B cell (primary cell): ENCODE measurements around the gene PDE6H. TPM values are rescaled to one million over a fixed set of nuclear protein-coding genes. Genes with fewer than 3 reads are reported as not detected.

Source experiments
- ATAC-seq: fragments of 200-7000 bp; cut with Tn5 transposase; one replicate; pipeline ENCODE4 v1.10.0; 2021; ENCODE audit warnings: low read depth, mild to moderate bottlenecking, moderate number of reproducible peaks, moderate library complexity
- CTCF ChIA-PET: fragments of 350-600 bp; sonication (Branson Sonifier 250); formaldehyde crosslinking; loops from one replicate; lab custom pipeline; 2021; ENCODE audit warnings: antibody characterized with exemption, inconsistent platforms; lab: Charles Lee
- POLR2A ChIA-PET: fragments of 350-600 bp; sonication (Branson Sonifier 250); formaldehyde crosslinking; loops from one replicate; lab custom pipeline; 2021; ENCODE audit warnings: antibody characterized with exemption; lab: Charles Lee
- DNase-seq: peaks from one replicate; pipeline ENCODE4 v3.0.0; 2013
- H2AFZ ChIP-seq: 2 replicates; pipeline ENCODE4 v1.6.1; 2012; ENCODE audit warnings: mild to moderate bottlenecking, low read depth, low read length; ENCODE audit not compliant: insufficient read depth, poor library complexity, severe bottlenecking
- H3K27ac ChIP-seq, 2 donors: 1 replicate in 1 of 2; 2 replicates in 1 of 2; pipeline ENCODE4 v1.5.1; 2012 to 2013; ENCODE audit warnings: low read length in 2 of 2, mild to moderate bottlenecking in 2 of 2, moderate library complexity in 1 of 2
- H3K27me3 ChIP-seq, 4 experiments: fragments of 200-600 bp in 1 of 4; sonication (generic) in 1 of 4; replicated peaks in 1 of 4; 1 replicate in 2 of 4; 2 replicates in 2 of 4; pipeline versions ENCODE4 v1.6.1 to v1.7.0; 2013 to 2016; ENCODE audit warnings: low read length in 3 of 4, mild to moderate bottlenecking in 2 of 4, mixed read lengths in 1 of 4, moderate library complexity in 1 of 4; ENCODE audit not compliant: insufficient read depth in 4 of 4, control insufficient read depth in 3 of 4; ENCODE audit errors: control extremely low read depth in 1 of 4
- H3K36me3 ChIP-seq, 2 experiments: replicated peaks in 1 of 2; 1 replicate in 1 of 2; 2 replicates in 1 of 2; pipeline versions ENCODE4 v1.6.1 to v1.7.1; 2013; ENCODE audit warnings: low read length in 1 of 2; ENCODE audit not compliant: insufficient read depth in 2 of 2, control insufficient read depth in 1 of 2; ENCODE audit errors: control extremely low read depth in 1 of 2, extremely low read depth in 1 of 2
- H3K4me1 ChIP-seq, 2 donors: fragments of 200-600 bp in 1 of 2; sonication (generic) in 1 of 2; 1 replicate in 1 of 2; 2 replicates in 1 of 2; pipeline versions ENCODE4 v1.5.1 to v1.6.1; 2013 to 2017; ENCODE audit warnings: low read length in 2 of 2; ENCODE audit not compliant: control insufficient read depth in 2 of 2, insufficient read depth in 2 of 2
- H3K4me2 ChIP-seq: replicated peaks from 2 replicates; pipeline ENCODE3; 2012; ENCODE audit warnings: mild to moderate bottlenecking, low read depth, low read length; ENCODE audit not compliant: poor library complexity, severe bottlenecking
- H3K4me3 ChIP-seq, 5 experiments: fragments of 200-600 bp in 1 of 5; sonication (generic) in 1 of 5; 1 replicate in 3 of 5; 2 replicates in 2 of 5; pipeline versions ENCODE4 v1.5.1 to v1.7.0; 2011 to 2016; ENCODE audit warnings: low read length in 4 of 5, mild to moderate bottlenecking in 4 of 5, low read depth in 2 of 5, control low read depth in 1 of 5, moderate library complexity in 1 of 5; ENCODE audit not compliant: insufficient read depth in 1 of 5; ENCODE audit errors: control extremely low read depth in 1 of 5, extremely low read depth in 1 of 5
- H3K79me2 ChIP-seq: fragments of 200-600 bp; sonication (generic); one replicate; pipeline ENCODE4 v1.6.0; 2016; ENCODE audit warnings: low read length; ENCODE audit not compliant: control insufficient read depth, insufficient read depth
- H3K9ac ChIP-seq: fragments of 200-600 bp; sonication (generic); 2 replicates; pipeline ENCODE4 v1.6.1; 2017; ENCODE audit warnings: mild to moderate bottlenecking, low read length, moderate library complexity
- H3K9me3 ChIP-seq, 3 donors: one replicate each; pipeline versions ENCODE4 v1.6.1 to v1.7.1; 2013; ENCODE audit warnings: low read length in 2 of 3; ENCODE audit not compliant: control insufficient read depth in 2 of 3, insufficient read depth in 1 of 3; ENCODE audit errors: control extremely low read depth in 1 of 3
- H4K20me1 ChIP-seq: 2 replicates; pipeline ENCODE4 v1.6.0; 2012; ENCODE audit warnings: mild to moderate bottlenecking, low read length; ENCODE audit not compliant: insufficient read depth, control insufficient read depth, poor library complexity, severe bottlenecking
- H3K27ac Mint-ChIP-seq: one replicate; pipeline ENCODE4 v1.8.0; 2021; ENCODE audit warnings: mixed read lengths
- H3K27me3 Mint-ChIP-seq: one replicate; pipeline ENCODE4 v1.8.0; 2021; ENCODE audit warnings: mixed read lengths
- H3K4me1 Mint-ChIP-seq: one replicate; pipeline ENCODE4 v1.8.0; 2021; ENCODE audit warnings: mixed read lengths
- H3K4me3 Mint-ChIP-seq: one replicate; pipeline ENCODE4 v1.8.0; 2021; ENCODE audit warnings: mixed read lengths
- H3K9me3 Mint-ChIP-seq: one replicate; pipeline ENCODE4 v1.8.0; 2022; ENCODE audit warnings: mixed read lengths; ENCODE audit not compliant: insufficient read depth
- CTCF ChIP-seq: fragments of 200-600 bp; IDR thresholded peaks from one replicate; pipeline ENCODE4 v1.8.0; 2022; ENCODE audit warnings: antibody characterized with exemption, mild to moderate bottlenecking
- EZH2 ChIP-seq: IDR thresholded peaks from 2 replicates; pipeline ENCODE4 v1.6.1; 2012; ENCODE audit warnings: borderline replicate concordance, low read depth, mild to moderate bottlenecking, moderate library complexity, low read length; ENCODE audit not compliant: insufficient read depth, poor library complexity, severe bottlenecking
- WGBS: methylation state at CpG from one replicate; pipeline ENCODE4 v1.1.5; 2013; ENCODE audit warnings: missing lambda C conversion rate; ENCODE audit not compliant: insufficient coverage; 5-methylcytosine and 5-hydroxymethylcytosine counted together
- intact Hi-C: fragments of 100-400 bp; cut with micrococcal nuclease; formaldehyde crosslinking; loops from one replicate; pipeline ENCODE4 v1.10.0; 2022
- polyA plus RNA-seq: library from polyadenylated mRNA; depleted of rRNA; stranded (reverse); fragments of >200 nt; gene quantifications from 2 replicates; pipeline ENCODE4 v1.2.3, GENCODE V29; 2012
- total RNA-seq, 2 donors: library from RNA; stranded (reverse); fragments of 120-200 nt in 1 of 2; gene quantifications; 1 replicate in 1 of 2; 2 replicates in 1 of 2; pipeline versions ENCODE4 v1.2.3 to v1.2.4, GENCODE V29; 2013 to 2022

Gene PDE6H
- total and polyA plus RNA-seq, 2 donors (not counting 1 experiment from before 2014, with no cell fraction given) = not detected

DNA sequence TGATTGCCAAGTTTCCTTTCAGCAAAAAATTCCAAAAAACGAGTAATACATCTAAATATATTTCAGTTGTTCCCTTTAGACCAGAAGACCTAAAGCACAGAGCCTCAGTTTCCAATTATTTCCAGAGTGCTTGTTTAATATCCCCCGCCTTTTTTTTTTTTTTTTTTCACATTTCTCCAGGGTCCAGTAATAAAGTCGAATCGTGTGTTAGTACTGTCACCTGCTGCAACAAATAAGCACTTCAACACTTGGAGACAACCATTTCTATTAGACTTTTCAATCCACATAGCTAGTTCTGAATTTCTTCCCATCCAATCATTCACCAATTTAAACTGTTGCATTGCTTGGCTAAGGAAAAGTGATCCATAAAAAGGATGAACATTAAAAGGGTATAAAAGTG is 13.6 kb downstream of the PDE6H start:
- ChIA-PET POLR2A (interaction anchor here (0.7 kb wide), 1 partner anchor 139 kb away, joined by 12 read pairs; no protein-coding TSS in a partner anchor), CTCF (interaction anchor here (0.9 kb wide), 1 partner anchor 13 kb away, joined by 3 read pairs; no protein-coding TSS in a partner anchor)
- Histone ChIP-seq H4K20me1 (no peaks in the 10 kb centered on the region), H3K4me3 (no peak overlapping the region), H3K4me1 (peaks cover 46 to 51% of the 10 kb centered on the region in 2 donors), H3K27me3 (no peaks in the 10 kb centered on the region), H3K79me2 (peaks cover 13% of the 10 kb centered on the region), H3K27ac (no peak overlapping the region), H2AFZ (no peak overlapping the region), H3K9ac (no peak overlapping the region), H3K4me2 (no peak overlapping the region), H3K36me3 (no peaks in the 10 kb centered on the region), H3K9me3 (peaks cover 0 to 5% (median 0%) of the 10 kb centered on the region in 3 donors)
- Mint-ChIP-seq H3K27me3 (no peaks in the 10 kb centered on the region), H3K27ac (no peak overlapping the region), H3K9me3 (peaks cover 3% of the 10 kb centered on the region), H3K4me3 (no peak overlapping the region), H3K4me1 (peaks cover 60% of the 10 kb centered on the region)
- TF ChIP-seq EZH2 (no peak), CTCF (no peak)
- no peak for ATAC-seq
- intact Hi-C loops = no loop called here
- WGBS = 95% methylated on average over 4 of the region's 4 CpGs
- no peak for DNase-seq

DNA sequence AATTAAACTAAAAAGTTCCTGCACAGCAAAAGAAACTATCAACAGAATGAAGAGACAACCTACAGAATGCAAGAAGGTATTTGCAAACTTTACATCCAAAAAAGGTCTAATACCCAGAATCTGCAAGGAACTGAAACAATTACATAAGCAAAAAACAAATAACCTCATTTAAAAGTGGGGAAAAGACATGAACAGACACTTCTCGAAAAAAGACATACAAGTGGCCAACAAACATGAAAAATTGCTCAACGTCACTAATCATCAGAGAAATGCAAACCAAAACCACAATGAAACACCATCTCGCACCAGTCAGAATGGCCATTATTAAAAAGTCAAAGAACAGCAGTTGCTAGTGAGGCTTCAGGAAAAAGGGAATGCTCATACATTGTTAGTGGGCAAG is 15.2 kb downstream of the PDE6H start:
- WGBS = 57% methylated on average over 2 of the region's 3 CpGs
- intact Hi-C loops = no loop called here
- Histone ChIP-seq H3K9me3 (peaks cover 0 to 5% (median 0%) of the 10 kb centered on the region in 3 donors), H3K27ac (no peak overlapping the region), H3K9ac (no peak overlapping the region), H3K79me2 (peaks cover 22% of the 10 kb centered on the region), H4K20me1 (no peaks in the 10 kb centered on the region), H3K4me3 (no peak overlapping the region), H3K27me3 (no peaks in the 10 kb centered on the region), H3K4me2 (no peak overlapping the region), H3K36me3 (no peaks in the 10 kb centered on the region), H2AFZ (no peak overlapping the region), H3K4me1 (peaks cover 39 to 42% of the 10 kb centered on the region in 2 donors)
- ATAC-seq = no peak
- DNase-seq = no peak
- CTCF ChIA-PET = interaction anchor here (1.0 to 3.4 kb wide), 2 partner anchors 25 to 141 kb away, joined by 3 to 22 read pairs; no protein-coding TSS in a partner anchor
- Mint-ChIP-seq H3K27ac (peak overlapping the region; percentile 69), H3K4me3 (no peak overlapping the region), H3K27me3 (no peaks in the 10 kb centered on the region), H3K9me3 (peaks cover 3% of the 10 kb centered on the region), H3K4me1 (peaks cover 59% of the 10 kb centered on the region)
- POLR2A ChIA-PET = no interaction called here
- TF ChIP-seq EZH2 (no peak), CTCF (no peak)
